ENCODE measurements around the gene MFNG.

MFNG gene

DNA sequence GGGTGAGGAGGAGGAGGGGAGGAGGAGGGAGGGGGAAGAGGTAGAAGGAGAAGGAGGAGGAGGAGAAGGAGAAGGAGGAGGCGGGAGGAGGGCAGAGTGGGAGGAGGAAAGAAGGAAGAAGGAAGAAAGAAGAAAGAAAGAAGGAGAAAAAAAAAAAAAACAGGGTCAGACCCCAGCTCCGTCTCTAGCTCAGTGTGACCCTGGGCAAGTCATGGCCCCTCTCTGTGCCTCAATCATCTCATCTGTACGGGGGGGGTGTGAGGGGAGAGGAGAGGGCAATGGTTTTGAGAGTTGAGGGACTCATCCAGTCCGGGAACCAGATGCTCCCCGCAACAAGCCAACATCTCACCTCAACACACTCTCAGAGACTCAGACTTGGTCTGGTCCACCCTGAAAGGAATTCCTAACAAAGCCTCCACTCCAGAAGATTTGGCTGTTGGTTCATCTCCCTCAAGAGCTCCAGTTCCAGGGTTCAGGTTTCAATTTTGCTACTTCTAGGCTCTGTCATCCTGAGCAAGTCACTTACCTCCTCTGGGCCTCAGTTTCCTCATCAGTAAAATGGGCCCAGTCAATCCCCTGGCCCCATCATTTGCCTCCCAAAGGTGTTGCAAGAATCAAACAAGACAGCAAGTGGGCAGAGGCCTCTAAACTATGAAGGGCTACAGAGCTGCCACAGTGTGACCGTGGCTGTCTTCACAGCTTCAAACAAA lies 25.4 kb upstream of the MFNG start:
- Histone ChIP-seq H3K4me1 (ENCODE audit: control insufficient read depth, insufficient read depth, low read length) (peaks cover 7% of the 10 kb centered on the region), H3K27ac (ENCODE audit: extremely low read depth, low read depth, low read length) (no peak overlapping the region), H3K4me3 (ENCODE audit: low read depth, low read length) (no peak overlapping the region), H3K36me3 (ENCODE audit: control insufficient read depth in 2 of 2, insufficient read depth in 1 of 2, low read length in 2 of 2) (peaks cover 3 to 53% of the 10 kb centered on the region in 2 experiments; a peak in 2 of 3 replicates), H3K9me3 (ENCODE audit: control insufficient read depth, insufficient read depth, low read depth, low read length) (no peaks in the 10 kb centered on the region)
- TF ChIP-seq EGR2 (tag by site-specific recombination; IDR thresholded peaks at IDR 0.05; ENCODE audit: low read depth) = peak; percentile 19; the same call in 1 of the 2 replicates
- peak; percentile 52 for TF ChIP-seq PRDM10 (tag by site-specific recombination; IDR thresholded peaks at IDR 0.05)
- TF ChIP-seq ZBTB6 (tag by site-specific recombination; IDR thresholded peaks at IDR 0.05) = no peak
- ChIA-PET POLR2A (no interaction called here), CTCF (interaction anchor here (0.7 to 2.0 kb wide), 4 partner anchors 14 to 54 kb away, joined by 4 to 8 read pairs (median 6); no protein-coding TSS in a partner anchor)

DNA sequence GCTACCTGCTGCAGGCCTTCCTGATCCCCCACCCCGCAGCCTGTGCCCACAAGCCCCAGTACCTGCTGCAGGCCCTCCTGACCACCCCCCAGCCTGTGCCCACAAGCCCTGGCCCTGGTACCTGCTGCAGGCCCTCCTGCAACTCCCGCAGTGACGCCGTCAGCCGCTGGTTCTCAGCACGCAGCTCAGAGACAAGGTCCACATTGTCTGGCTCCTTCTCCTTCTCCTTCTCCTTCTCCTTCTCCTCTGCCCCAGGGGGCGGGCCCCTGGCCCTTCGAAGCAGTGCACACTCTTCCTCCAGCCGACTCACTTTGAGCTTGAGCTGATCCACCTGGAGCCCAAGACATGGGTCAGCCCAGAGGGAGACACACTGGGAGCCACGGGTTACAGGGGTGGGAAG lies 23.9 kb upstream of the MFNG start:
- CTCF ChIA-PET = interaction anchor here (1.4 kb wide), 1 partner anchor 38 kb away, joined by 3 read pairs; no protein-coding TSS in a partner anchor
- no peak overlapping the region for H3K4me3 ChIP-seq (ENCODE audit: low read depth, low read length)
- peaks cover 7 to 55% of the 10 kb centered on the region in 2 experiments; a peak in 2 of 3 replicates for H3K36me3 ChIP-seq (ENCODE audit: control insufficient read depth in 2 of 2, insufficient read depth in 1 of 2, low read length in 2 of 2)
- peaks cover 7% of the 10 kb centered on the region for H3K4me1 ChIP-seq (ENCODE audit: control insufficient read depth, insufficient read depth, low read length)
- no peaks in the 10 kb centered on the region for H3K9me3 ChIP-seq (ENCODE audit: control insufficient read depth, insufficient read depth, low read depth, low read length)
- POLR2A ChIA-PET = no interaction called here
- TF ChIP-seq ZNF548 (tag by site-specific recombination; IDR thresholded peaks at IDR 0.05) (no peak), ZNF571 (tag by site-specific recombination; IDR thresholded peaks at IDR 0.05) (no peak), OSR2 (tag by site-specific recombination; IDR thresholded peaks at IDR 0.05) (no peak), ZNF585B (tag by site-specific recombination; IDR thresholded peaks at IDR 0.05) (no peak), ZNF785 (tag by site-specific recombination; IDR thresholded peaks at IDR 0.05) (no peak), ZIC2 (tag by site-specific recombination; IDR thresholded peaks at IDR 0.05) (0 out of 2 replicates have a peak, but pooled peaks have one; percentile 17)
- TF ChIP-seq, protein P1, sequence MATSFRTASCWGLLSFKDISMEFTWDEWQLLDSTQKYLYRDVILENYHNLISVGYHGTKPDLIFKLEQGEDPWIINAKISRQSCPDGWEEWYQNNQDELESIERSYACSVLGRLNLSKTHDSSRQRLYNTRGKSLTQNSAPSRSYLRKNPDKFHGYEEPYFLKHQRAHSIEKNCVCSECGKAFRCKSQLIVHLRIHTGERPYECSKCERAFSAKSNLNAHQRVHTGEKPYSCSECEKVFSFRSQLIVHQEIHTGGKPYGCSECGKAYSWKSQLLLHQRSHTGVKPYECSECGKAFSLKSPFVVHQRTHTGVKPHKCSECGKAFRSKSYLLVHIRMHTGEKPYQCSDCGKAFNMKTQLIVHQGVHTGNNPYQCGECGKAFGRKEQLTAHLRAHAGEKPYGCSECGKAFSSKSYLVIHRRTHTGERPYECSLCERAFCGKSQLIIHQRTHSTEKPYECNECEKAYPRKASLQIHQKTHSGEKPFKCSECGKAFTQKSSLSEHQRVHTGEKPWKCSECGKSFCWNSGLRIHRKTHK (tag by site-specific recombination; IDR thresholded peaks at IDR 0.05) = no peak
- no peak overlapping the region for H3K27ac ChIP-seq (ENCODE audit: extremely low read depth, low read depth, low read length)

- no peak overlapping the region for H3K27ac ChIP-seq (ENCODE audit: extremely low read depth, low read depth, low read length)
- peaks cover 7% of the 10 kb centered on the region for H3K4me1 ChIP-seq (ENCODE audit: control insufficient read depth, insufficient read depth, low read length)
- ChIA-PET CTCF (interaction anchor here (1.0 to 1.4 kb wide), 2 partner anchors 11 to 37 kb away, joined by 3 to 5 read pairs; no protein-coding TSS in a partner anchor), POLR2A (interaction anchor here (0.6 to 1.0 kb wide), 2 partner anchors 9 to 257 kb away, joined by 3 to 7 read pairs; no protein-coding TSS in a partner anchor)
- H3K4me3 ChIP-seq (ENCODE audit: low read depth, low read length) = no peak overlapping the region
- peaks cover 7 to 55% of the 10 kb centered on the region in 2 experiments; a peak in 2 of 3 replicates for H3K36me3 ChIP-seq (ENCODE audit: control insufficient read depth in 2 of 2, insufficient read depth in 1 of 2, low read length in 2 of 2)
- H3K9me3 ChIP-seq (ENCODE audit: control insufficient read depth, insufficient read depth, low read depth, low read length) = no peaks in the 10 kb centered on the region
- TF ChIP-seq, protein P1 (tag by site-specific recombination; IDR thresholded peaks at IDR 0.05) = no peak
- TF ChIP-seq ZNF658 (tag by site-specific recombination; IDR thresholded peaks at IDR 0.05) (no peak), ZNF341 (tag by site-specific recombination; IDR thresholded peaks at IDR 0.05; ENCODE audit: low read depth) (0 out of 2 replicates have a peak, but pooled peaks have one; percentile 1), ZNF133 (tag by site-specific recombination; IDR thresholded peaks at IDR 0.05) (no peak)
Measured at GRCh38 chr22:37509059-37509860, 23.1 kb upstream of the MFNG start.
